ENCODE measurements around the gene EIF3D. TPM values are rescaled to one million over a fixed set of nuclear protein-coding genes. Genes with fewer than 3 reads are reported as not detected.
A peak's percentile ranks its signal among the peaks of the same experiment; 100 is the strongest.

EIF3D gene
- total RNA-seq, 1 experiment from 2014 or later = 151 TPM

DNA sequence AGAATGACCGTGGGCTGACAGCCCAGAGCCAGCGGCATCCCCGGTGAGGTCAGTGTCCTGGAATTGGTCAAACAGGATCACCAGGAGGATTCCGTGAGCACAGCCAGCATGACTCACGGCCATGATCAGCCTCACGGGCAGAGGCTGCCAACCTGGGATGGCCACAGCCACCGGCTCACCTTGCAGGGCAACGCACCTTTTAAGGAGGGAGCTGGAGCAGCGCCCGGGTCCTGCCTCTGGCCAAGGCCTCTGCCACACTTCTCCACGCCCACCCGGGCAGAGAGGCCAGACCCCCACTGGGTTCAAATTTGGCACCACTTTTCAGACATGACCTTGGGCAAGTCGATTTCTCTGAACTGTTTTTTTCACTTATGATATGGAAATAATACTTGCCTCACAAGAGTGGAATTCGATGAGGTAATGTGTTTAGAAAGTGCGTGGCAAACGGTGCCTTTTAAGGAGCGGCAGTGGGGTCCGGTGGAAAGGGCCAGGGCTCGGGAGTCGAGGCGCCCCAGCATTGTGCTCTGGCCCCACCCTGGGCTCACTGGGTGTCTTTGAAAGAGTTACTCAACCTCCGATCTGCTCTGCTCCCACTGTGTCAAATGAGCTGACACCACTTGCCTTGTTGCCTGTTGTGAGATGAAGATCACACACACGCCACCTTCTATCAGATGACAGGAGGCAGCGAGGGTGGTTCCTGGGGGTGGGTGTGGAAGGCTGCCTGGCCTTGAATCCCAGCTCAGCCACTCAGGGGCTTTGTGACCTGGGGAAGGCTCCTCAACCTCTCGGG, 63.5 kb downstream of the EIF3D start:
- CTCF ChIA-PET = no interaction called here
- peak; percentile 85 for DNase-seq (ENCODE audit: low read depth, low spot score)
- peak overlapping the region; percentile 88 for H3K27ac ChIP-seq (ENCODE audit: low read length)
- ATAC-seq = peak; percentile 70
- H3K4me1 ChIP-seq (ENCODE audit: control insufficient read depth, insufficient read depth, low read length) = peaks cover 68% of the 10 kb centered on the region
- H3K27me3 ChIP-seq (ENCODE audit: control insufficient read depth, insufficient read depth, low read length) = no peaks in the 10 kb centered on the region
- in situ Hi-C loops (cut with HindIII; ENCODE audit: low pct_unique_long_range_greater_than_20kb, low sequenced_read_pairs) (no loop called here), intact Hi-C loops (cut with micrococcal nuclease; ENCODE audit: unreplicated experiment) (no loop called here)
- H3K36me3 ChIP-seq (ENCODE audit: control insufficient read depth, insufficient read depth, low read length) = no peaks in the 10 kb centered on the region
- no peak for TF ChIP-seq CTCF (IDR thresholded peaks at IDR 0.05)
- no peak for TF ChIP-seq SIN3A (IDR thresholded peaks at IDR 0.05; ENCODE audit: borderline replicate concordance, insufficient read depth, low read depth, low read length)
- TF ChIP-seq POLR2AphosphoS5 (IDR thresholded peaks at IDR 0.05; ENCODE audit: low read depth, low read length) = no peak
- TF ChIP-seq REST (IDR thresholded peaks at IDR 0.05; ENCODE audit: insufficient read depth in 1 of 2, low read depth in 2 of 2, low read length in 1 of 2) = no peak
- TF ChIP-seq TCF7L2 (IDR thresholded peaks at IDR 0.05; ENCODE audit: low read depth, low read length) = no peak
- POLR2A ChIA-PET = no interaction called here
- no peaks in the 10 kb centered on the region for H3K9me3 ChIP-seq (ENCODE audit: control insufficient read depth, insufficient read depth, low read depth, low read length)
- BruUV-seq (replicated peaks) = no TSS peak
- H3K4me3 ChIP-seq (ENCODE audit: low read depth in 2 of 2, low read length in 2 of 2) = no peak overlapping the region

DNA sequence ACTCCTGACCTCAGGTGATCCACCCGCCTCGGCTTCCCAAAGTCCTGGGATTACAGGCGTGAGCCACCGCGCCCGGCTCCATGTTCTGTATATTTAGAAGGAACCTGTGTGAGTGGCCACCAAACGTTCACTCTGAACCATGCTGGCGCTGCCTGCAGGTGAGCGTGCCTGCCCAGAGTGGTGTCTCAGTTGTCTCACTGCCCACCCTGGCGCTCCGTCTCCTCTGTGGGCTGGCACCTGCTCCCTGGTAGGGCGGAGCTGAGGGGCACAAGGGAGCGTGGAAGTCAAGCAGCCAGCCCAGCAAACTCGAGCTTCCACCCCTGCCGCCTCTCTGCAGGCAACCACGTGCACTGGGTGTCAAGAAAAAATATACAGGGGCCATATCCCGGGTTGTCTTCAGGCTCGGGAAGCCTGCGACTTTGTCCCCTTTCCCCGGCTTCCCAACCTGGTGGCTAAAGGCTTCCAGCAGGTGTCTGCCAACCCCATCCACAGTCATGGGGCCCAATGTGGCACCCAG, 64.2 kb downstream of the EIF3D start:
- in situ Hi-C loops (cut with HindIII; ENCODE audit: low pct_unique_long_range_greater_than_20kb, low sequenced_read_pairs) (no loop called here), intact Hi-C loops (cut with micrococcal nuclease; ENCODE audit: unreplicated experiment) (no loop called here)
- ChIA-PET CTCF (no interaction called here), POLR2A (no interaction called here)
- H3K36me3 ChIP-seq (ENCODE audit: control insufficient read depth, insufficient read depth, low read length) = no peaks in the 10 kb centered on the region
- H3K27me3 ChIP-seq (ENCODE audit: control insufficient read depth, insufficient read depth, low read length) = no peaks in the 10 kb centered on the region
- H3K4me1 ChIP-seq (ENCODE audit: control insufficient read depth, insufficient read depth, low read length) = peaks cover 63% of the 10 kb centered on the region
- H3K9me3 ChIP-seq (ENCODE audit: control insufficient read depth, insufficient read depth, low read depth, low read length) = no peaks in the 10 kb centered on the region
- no peak overlapping the region for H3K4me3 ChIP-seq (ENCODE audit: low read depth in 2 of 2, low read length in 2 of 2)
- no peak; the same call in 1 of the 2 replicates for ATAC-seq
- peak overlapping the region; percentile 88 for H3K27ac ChIP-seq (ENCODE audit: low read length)
- TF ChIP-seq SIN3A (IDR thresholded peaks at IDR 0.05; ENCODE audit: borderline replicate concordance, insufficient read depth, low read depth, low read length) (no peak), REST (IDR thresholded peaks at IDR 0.05; ENCODE audit: insufficient read depth in 1 of 2, low read depth in 2 of 2, low read length in 1 of 2) (no peak), POLR2AphosphoS5 (IDR thresholded peaks at IDR 0.05; ENCODE audit: low read depth, low read length) (no peak), CTCF (IDR thresholded peaks at IDR 0.05) (no peak), TCF7L2 (IDR thresholded peaks at IDR 0.05; ENCODE audit: low read depth, low read length) (no peak)
- no TSS peak for BruUV-seq (replicated peaks)
- no peak for DNase-seq (ENCODE audit: low read depth, low spot score)

Measured in Panc1 (cell line).